ENCODE measurements around the gene MRPL55. TPM values are rescaled to one million over a fixed set of nuclear protein-coding genes. Genes with fewer than 3 reads are reported as not detected.

MRPL55 gene
- total RNA-seq, 1 donor, result 32.5 TPM

DNA sequence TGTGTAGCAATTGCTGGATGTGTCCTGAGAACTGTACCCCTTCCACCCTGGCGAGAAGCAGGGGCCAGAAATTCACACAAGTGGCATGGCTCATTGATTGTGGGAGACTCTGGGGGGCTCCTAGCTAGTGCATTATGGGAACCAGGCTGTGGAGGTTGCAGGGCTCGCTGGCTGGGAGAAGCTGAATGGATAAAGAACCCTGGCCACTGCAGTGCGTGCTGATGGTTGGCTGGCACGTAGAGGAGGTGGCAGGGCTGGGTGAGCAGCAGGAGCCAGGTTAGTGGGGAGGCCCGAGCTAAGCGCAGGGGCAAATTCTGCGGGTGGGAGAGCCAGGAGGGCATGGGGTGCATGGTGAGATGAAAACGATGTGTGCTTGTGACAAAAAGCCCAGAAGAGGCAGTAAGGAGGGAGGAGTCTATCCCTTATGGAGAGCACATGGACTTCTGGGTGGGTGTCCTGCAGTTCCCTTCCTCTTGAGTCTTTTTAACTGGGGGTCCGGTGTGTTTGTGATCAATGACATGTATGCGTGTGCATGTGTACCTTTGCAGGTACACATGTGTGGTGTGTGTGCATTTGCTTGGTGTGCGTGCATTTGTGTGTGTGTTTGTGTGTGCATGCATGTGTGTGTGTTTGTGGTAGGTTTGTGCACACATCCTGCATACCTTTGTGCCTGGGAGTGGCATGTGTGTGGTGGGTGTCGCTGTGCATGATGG lies 34.5 kb upstream of the MRPL55 start:
- no peak overlapping the region for H3K4me3 ChIP-seq (ENCODE audit: low read depth, low read length)
- TF ChIP-seq, protein P1, sequence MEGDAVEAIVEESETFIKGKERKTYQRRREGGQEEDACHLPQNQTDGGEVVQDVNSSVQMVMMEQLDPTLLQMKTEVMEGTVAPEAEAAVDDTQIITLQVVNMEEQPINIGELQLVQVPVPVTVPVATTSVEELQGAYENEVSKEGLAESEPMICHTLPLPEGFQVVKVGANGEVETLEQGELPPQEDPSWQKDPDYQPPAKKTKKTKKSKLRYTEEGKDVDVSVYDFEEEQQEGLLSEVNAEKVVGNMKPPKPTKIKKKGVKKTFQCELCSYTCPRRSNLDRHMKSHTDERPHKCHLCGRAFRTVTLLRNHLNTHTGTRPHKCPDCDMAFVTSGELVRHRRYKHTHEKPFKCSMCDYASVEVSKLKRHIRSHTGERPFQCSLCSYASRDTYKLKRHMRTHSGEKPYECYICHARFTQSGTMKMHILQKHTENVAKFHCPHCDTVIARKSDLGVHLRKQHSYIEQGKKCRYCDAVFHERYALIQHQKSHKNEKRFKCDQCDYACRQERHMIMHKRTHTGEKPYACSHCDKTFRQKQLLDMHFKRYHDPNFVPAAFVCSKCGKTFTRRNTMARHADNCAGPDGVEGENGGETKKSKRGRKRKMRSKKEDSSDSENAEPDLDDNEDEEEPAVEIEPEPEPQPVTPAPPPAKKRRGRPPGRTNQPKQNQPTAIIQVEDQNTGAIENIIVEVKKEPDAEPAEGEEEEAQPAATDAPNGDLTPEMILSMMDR (IDR thresholded peaks at IDR 0.05; ENCODE audit: insufficient read depth, low read length), result no peak
- DNase-seq (ENCODE audit: low read depth), result no peak

DNA sequence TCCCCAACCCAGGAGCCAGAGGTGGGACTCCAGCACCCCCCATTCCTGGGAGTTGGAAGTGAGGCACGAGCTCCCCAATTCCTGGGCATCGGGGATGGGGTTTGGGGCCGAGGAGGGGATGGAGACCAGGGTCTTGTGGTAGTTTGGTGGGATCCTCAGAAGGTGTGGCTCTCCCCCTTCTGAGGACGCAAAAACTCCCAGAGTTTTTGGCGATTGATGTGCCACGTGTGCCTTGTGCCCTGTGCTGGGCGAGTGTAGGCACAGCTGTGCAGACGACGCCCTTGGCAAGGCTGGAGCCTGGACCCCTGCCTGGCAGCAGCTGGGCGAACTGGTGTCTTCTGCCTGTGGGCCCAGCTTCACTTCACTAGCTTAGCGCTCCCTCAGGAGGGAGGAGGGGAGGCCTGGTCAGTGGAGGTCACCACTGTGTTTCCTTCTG lies 33.6 kb upstream of the MRPL55 start:
- TF ChIP-seq, protein P1 (IDR thresholded peaks at IDR 0.05; ENCODE audit: insufficient read depth, low read length), result no peak
- no peak for DNase-seq (ENCODE audit: low read depth)
- peak overlapping the region; percentile 91 for H3K4me3 ChIP-seq (ENCODE audit: low read depth, low read length)

DNA sequence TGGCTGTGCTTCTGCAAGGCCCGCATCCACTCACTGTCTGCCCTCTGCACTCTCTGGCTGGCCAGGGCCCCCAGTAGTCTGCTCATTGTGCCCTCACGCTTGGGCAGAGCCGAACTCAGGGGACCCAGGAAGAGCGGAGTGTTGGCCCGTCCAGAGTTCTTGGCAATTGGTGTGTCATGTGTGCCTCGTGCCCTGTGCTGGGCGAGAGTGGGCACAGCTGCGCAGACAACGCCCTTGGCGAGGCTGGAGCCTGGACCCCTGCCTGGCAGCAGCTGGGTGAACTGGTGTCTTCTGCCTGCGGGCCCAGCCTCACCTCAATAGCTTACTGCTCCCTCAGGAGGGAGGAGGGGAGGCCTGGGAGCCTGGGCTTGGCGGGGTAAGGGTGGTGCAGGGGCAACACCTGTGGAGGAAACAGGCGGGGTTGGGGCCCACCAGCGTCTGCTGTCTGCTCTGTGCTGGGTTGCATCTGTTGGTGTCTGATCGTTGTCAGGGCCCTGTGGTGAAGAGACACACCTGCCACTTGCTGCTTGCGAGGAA lies 33.1 kb upstream of the MRPL55 start:
- H3K4me3 ChIP-seq (ENCODE audit: low read depth, low read length), result peak overlapping the region; percentile 91
- TF ChIP-seq, protein P1 (IDR thresholded peaks at IDR 0.05; ENCODE audit: insufficient read depth, low read length), result no peak
- no peak for DNase-seq (ENCODE audit: low read depth)

DNA sequence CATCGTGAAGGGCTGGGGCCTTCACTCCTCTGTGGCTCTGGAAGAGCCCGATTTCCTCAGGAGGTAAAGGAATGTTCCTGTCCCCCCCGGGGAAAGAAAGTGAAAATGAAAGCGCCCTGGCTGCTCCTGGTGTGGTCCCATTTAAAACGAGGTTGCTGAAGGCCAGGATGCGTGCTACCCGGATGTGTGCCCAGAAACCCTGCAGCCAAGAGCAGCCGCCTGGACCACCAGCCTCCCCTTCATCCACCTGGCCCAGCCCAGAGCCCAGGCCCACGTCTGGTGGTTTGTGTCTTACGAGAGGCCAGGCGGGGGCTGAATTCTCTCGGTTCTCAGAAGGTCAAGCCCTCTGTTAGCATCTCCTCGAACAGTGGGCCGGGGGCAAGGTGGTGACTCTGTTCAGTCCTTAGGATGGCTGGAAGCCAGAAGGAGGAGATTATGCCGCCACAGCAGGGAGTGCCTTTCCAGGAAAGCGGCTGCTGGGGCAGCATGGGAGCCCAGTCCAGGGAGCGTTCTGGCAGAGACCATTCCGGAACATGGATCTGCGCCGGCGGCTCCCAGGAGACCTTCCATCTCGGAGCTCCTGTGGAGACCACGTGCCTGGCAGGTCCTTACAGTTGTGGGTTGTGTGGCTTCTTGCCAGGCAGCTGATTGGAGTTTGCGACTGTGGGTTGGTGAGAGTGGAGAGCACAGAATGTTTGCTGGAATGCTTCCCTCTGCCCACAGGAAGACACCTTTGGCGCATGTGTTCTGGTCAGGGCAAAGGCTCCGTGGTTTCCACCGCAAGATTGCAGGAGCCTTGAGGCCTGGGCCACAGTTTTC lies 32.3 kb upstream of the MRPL55 start:
- H3K4me3 ChIP-seq (ENCODE audit: low read depth, low read length), result peak overlapping the region; percentile 91
- peak; percentile 88 for DNase-seq (ENCODE audit: low read depth)
- TF ChIP-seq, protein P1 (IDR thresholded peaks at IDR 0.05; ENCODE audit: insufficient read depth, low read length), result no peak

DNA sequence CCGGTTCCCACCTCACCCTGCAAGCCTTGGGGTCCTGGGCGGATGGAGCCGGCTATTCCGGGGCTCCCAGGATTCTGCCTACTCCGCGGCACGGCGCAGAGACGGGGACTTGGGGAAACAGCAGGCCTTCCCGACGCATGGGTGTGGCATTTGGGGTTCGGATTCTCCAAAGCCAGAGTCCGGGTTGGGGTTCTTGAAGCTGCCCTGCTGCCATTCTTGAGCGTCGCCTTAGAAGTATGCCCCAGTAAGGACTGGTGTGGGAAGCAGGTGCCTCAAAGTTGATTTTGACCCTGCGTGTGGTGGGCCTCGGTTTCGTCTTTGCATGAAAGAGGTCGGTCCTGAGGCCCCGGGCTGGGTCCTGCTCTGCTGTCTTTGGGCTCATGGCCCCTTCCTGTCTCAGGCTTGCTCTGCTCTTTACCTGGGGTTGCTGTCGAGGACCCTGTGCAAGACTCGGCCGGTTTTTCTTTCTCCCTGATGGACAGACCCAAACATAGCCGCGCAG lies 31.7 kb upstream of the MRPL55 start:
- no peak for DNase-seq (ENCODE audit: low read depth)
- TF ChIP-seq, protein P1 (IDR thresholded peaks at IDR 0.05; ENCODE audit: insufficient read depth, low read length), result no peak
- peak overlapping the region; percentile 91 for H3K4me3 ChIP-seq (ENCODE audit: low read depth, low read length)

DNA sequence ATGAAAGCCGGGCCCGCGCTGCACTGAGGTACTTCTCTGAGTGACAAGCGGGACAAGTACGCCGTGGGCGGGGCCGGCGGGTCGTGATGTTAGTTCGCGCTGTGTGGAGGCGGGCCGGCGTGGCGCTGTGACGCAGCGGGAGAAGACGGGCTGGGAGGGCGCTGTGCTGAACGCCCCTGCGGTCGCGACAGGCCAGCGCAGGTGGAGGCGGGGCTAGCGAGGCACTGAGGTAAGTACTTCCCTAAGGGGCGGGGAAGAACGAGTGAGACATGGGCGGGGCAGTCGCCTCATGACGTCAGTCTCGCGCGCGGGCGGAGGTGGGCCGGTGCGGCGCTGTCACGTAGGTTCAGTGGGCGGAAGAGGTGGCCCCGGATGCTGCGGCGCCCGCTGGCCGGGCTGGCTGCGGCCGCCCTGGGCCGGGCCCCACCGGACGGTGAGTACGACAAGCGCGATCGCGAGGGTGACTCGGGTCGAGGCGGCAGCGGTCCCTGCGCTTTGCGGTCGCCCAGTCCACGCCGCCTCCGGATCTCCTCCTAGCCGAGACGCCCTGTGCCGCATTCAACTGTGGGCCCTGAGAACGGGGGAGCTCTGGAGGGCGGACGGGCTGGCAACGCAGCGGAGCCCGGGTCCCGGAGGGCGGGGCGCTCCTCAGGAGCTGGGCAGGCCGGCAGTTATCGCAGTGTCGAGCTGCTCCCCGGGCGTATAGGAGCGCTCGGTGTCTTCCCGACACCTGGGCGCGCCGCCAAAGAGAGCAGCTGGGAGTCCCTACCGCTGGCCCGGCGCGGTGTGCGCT lies 31.0 kb upstream of the MRPL55 start, which contains the start of gene GUK1:
TSS of gene GUK1 (plus strand) at position 349 of the 793 bp plus-strand sequence. CDS start at position 373, 24 bp downstream.
- DNase-seq (ENCODE audit: low read depth), result peak; percentile 97
- TF ChIP-seq, protein P1 (IDR thresholded peaks at IDR 0.05; ENCODE audit: insufficient read depth, low read length), result peak; percentile 17
- H3K4me3 ChIP-seq (ENCODE audit: low read depth, low read length), result peak within 1 kb of the TSS; percentile 91

All from fibroblast of the aortic adventitia (primary cell).